GM21786 (cell line): ENCODE results near the gene TFG.

ENCODE experiments used
- ATAC-seq: cut with Tn5 transposase; IDR thresholded peaks from one replicate; pipeline ENCODE4 v1.9.1; 2021; ENCODE audit not compliant: unreplicated experiment

The TFG gene

GRCh38 chr3:100703865-100704264 is 5.4 kb upstream of the TFG start:
- no peak for ATAC-seq

DNA sequence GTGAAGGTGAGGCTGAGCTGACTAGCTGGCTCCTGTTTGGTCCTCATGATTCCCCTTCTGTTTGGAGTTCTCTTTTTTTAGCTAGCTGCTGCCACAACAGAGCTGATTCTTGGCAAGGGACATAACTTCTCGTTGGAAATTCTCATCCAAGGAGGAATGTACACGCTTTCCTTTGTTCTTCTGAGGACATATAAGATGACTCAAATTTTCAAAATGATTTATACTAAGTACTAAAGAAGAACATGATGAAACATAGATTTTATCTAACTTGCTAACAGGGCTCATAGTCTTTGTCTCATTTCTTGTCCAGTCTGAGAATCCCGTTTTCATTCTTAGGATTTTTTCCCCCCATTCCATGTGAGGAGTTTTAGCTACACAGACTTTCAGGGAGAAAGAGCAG is 2.9 kb upstream of the TFG start:
- no peak for ATAC-seq

GRCh38 chr3:100708644-100708988 is 678 bp upstream of the TFG start:
- ATAC-seq: no peak

DNA sequence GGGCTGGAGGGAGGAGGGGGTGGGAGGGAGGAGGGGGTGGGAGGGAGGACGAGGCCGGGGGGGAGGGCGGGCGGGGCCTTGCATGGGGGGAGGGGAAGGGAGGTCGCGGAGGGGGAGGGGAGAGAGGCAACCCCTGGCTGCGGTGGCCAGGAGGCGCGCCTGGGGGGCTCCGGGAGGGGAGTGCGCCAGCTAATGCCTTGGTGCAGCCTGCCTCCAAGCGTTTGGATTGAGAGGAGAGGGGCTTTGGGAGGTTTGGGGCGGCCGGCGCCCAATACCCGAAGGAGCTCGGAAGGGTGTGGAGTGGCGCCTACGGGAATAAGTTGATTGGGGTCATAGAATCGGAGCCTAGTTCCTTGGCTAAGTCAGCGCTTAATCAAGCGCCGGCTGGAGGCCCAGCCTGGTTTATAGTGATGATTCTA is 557 bp downstream of the TFG start:
- ATAC-seq: no peak

DNA sequence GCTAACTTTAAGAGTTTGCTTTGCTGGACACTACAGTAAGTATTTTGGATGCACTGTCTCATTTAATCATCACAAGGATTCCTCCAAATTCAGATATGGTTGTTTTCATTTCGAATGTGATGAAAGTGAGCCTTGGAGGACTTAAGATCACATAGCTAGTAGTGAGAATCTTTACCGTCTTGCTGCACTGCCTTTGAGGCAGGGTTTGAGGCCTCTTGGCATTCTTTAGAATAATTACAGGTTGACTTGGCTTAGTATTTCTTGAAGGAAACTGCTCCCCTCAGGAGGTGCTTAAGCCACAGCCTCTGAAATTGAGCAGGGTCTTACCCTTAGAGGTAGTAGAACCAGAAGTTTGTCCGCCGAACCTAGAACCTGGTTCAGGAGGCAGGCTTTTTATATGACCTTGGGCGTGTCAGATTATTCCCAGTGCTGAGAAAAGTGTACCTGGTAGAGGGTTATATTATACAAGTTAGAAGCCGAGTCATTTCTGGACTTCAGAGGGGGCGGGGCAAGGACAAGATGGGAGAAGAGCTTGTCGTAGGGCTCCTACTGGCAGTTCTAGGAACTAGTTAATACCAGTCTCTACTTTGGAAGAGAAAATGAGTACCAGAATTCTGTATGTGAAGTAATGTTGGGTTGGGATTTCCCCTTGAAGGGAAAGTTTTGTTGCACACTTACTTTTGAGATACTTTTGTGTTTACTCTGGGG is 1.1 kb downstream of the TFG start:
- peak; percentile 39 for ATAC-seq

GRCh38 chr3:100715176-100715575 is 5.9 kb downstream of the TFG start:
- ATAC-seq: no peak

DNA sequence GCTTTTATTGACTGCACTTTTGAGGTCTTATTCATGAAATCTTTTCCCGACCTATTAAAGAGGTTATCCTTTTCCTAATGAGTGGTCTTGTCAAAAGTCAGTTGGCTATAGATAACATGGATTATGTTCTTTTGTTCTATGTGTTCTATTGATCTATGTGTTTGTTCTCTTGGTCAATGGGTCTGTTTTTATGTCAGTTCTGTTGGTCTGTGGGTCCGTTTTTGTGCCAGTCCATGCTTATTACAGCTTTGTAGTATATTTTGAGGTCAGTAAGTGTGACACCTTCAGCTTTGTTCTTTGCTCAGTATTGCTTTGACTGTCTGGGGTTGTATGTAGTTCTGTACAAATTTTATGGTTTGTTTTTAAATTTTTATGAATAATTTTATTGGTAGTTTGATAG is 7.8 kb downstream of the TFG start:
- no peak for ATAC-seq

DNA sequence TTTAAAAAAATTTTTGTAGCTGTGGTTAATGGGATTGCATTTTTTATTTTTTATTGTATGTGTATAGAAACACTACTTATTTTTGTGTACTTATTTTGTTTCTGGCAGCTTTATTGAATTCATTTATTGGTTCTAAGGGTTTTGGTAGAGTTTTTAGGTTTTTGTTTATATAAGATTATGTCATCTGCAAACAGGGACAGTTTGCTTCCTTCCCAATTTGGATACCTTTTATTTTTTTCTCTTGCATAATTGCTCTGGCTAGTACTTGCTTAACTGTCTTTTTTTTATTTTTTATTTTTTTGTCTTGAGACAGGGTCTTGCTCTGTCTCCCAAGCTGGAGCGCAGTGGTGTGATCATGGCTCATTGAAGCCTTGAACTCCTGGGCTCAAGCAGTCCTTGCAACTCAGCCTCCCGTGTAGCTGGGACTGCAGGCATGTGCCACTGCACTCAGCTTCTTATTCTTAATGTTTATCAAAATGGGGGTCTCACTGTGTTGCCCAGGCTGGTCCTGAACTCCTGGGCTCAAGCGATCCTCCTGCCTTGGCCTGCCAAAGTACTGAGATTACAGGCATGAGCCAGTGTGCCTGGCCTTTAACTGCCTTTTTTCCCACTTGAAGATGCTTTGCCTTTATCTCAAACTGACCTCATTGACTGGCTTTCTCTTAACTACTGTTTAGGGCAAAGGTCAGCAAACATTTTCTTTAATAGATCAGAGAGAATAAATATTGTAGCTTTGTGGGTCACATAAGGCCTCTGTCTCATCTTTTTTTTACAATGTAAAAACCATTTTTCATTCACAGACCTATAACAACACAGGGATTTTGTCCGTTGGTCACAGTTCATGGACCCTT is 8.6 kb downstream of the TFG start:
- ATAC-seq: no peak

- ATAC-seq: no peak
These were observed 9.8 kb downstream of the TFG start for GRCh38 chr3:100719136-100719535.

DNA sequence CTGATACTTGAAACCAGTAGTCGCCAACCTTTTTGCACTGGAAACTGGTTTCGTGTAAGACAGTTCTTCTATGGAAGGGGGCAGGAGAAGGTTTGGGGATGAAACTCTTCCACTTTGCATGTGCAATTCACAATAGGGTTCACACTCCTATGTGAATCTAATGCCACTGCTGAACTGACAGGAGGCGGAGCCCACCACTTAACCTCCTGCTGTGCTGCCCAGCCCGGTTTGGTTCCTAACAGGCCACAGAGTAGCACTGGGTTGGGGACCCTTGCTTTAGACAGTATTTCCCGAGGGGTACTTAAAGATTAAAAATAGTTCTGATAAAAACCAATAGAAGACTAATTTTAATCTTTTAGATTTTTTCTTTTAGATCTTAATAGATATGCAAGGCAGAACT is 11.1 kb downstream of the TFG start:
- no peak for ATAC-seq

GRCh38 chr3:100725935-100726513 is 16.7 kb downstream of the TFG start:
- no peak for ATAC-seq

GRCh38 chr3:100726706-100727105 is 17.4 kb downstream of the TFG start:
- no peak for ATAC-seq

DNA sequence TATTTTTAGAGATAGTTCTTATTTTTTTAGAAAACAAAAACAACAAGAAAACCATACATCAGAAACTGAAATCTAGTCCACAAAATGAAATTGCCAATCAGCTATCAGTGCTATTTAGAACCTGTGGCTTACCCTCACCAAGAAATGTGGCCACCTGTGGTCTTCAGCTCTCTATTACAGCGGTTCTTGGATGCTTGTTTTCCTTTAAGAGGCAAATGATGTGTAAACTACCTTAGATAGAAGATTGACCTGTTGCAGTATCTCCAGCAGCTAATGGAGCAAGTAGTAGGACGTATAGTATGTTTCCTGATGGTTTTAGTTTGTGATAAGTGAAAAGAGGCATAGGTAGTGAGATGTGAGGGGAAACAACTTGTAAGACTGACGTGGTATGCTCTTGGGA is 21.2 kb downstream of the TFG start:
- no peak for ATAC-seq

- no peak for ATAC-seq
These were observed 23.1 kb downstream of the TFG start for GRCh38 chr3:100732435-100732834.

- no peak for ATAC-seq
These were observed 28.0 kb downstream of the TFG start for GRCh38 chr3:100737334-100737733.

DNA sequence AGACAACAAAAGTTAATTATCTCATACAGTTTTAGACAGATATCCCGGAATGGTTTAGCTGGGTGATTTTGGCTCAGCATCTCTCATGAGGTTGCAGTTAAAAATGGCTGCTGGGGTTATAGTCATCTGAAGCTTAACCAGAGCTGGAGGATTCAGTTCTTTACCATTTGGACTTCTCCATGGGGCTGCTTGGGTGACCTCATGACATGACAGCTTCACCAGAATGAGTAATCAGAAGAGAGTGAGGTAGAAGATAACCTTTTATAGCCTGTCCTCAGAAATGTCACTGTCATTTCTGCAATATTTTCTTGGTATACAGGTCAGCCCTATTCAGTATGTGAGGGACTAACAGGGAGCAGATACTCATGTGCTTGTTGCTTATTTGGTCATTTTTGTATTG is 30.9 kb downstream of the TFG start:
- ATAC-seq: no peak

DNA sequence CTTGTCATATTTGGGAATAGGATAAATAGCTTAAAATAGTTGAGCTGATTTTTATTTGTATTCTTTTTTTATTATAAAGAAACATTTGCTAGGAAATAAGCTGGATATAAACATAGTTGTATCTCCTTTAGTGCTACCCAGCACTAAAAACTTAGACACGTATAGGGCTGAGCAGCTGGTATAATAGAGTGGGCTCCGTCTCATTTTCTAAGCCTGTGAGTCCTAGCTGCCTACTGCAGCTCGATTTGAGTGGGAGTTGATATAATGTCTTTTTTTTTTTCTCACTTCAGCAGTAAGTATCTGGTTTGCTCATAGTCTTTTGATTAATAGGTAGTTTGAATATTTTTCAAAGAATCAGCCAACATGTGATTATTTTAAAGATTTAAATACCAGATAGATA is 34.2 kb downstream of the TFG start:
- ATAC-seq: no peak

DNA sequence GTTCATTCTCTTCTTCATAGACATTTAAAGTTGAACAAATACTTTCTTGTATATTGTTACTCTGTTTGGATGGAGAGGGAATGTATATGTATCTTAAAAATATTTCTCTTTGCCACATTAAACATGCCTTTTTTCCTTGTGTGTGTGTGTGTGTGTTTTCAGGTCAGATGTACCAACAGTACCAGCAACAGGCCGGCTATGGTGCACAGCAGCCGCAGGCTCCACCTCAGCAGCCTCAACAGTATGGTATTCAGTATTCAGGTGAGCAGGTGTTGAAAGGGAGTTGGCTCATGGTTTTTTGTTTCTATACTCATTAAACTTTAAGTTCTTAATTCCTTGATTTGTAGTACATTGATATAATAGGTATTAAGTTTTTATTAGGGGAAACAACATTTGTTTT is 35.4 kb downstream of the TFG start:
- no peak for ATAC-seq

DNA sequence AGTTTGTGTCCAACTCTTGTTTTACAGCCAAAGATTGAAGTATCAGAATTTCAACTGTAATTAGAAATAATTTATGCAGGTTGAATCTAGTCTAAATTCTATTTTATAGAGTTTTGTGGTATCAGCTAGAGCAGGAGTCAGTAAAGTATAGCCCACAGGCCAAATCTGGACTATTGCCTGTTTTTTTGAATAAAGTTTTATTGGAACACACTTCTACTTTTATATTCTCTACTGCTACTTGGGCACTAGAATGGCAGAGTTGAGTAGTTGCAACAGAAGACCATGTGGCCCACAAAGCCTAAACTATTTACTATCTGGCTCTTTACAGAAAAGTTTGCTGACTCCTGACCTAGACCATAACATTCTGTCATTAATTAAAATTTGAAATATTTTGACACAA is 36.3 kb downstream of the TFG start:
- no peak for ATAC-seq

DNA sequence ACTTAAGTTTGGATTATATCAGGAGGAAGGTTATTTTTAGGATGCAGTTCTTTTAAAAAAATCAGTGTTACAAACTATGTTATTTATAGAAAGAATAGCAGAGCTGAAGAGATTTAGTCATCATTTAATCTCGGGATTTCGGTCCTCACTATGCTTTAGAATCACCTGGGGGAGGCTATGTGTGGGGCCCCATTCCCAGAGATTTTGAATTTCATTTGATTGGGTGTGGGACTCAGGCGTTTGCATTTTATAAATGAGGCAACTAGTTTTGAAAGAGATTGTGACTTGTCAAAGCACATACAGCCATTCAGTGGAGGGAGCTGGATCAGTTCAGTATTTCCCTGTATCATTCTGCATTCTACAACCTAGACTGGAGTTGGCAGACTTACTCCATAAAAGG is 36.8 kb downstream of the TFG start:
- no peak for ATAC-seq

GRCh38 chr3:100748220-100748619 is 38.9 kb downstream of the TFG start:
- ATAC-seq: no peak

- no peak for ATAC-seq
These were observed 39.7 kb downstream of the TFG start for GRCh38 chr3:100748967-100749366.
